SK-N-SH treated with all-trans-retinoic acid at 6 μM for 48 hours (cell line): ENCODE data around the gene ROBO2.

ENCODE experiments used
- ATAC-seq: fragments of 200-7000 bp; cut with Tn5 transposase; 3 replicates; pipeline ENCODE4 v1.9.1; 2020; ENCODE audit warnings: mild to moderate bottlenecking, moderate library complexity
- CREB5 ChIP-seq: fragments of 250-450 bp; sonication (Bioruptor Pico); IDR thresholded peaks from 2 replicates; pipeline ENCODE4 v1.5.1; 2020; ENCODE audit warnings: low read depth, mild to moderate bottlenecking, moderate library complexity
- CSDC2 ChIP-seq: fragments of 250-450 bp; sonication (Bioruptor Pico); IDR thresholded peaks from 2 replicates; pipeline ENCODE4 v1.5.0; 2020; ENCODE audit warnings: mild to moderate bottlenecking, moderate library complexity
- CSRNP3 ChIP-seq: fragments of 250-450 bp; sonication (Bioruptor Pico); IDR thresholded peaks from 2 replicates; pipeline ENCODE4 v1.5.1; 2021; ENCODE audit warnings: mild to moderate bottlenecking, moderate library complexity
- ESRRG ChIP-seq: fragments of 250-450 bp; sonication (Bioruptor Pico); IDR thresholded peaks from 2 replicates; pipeline ENCODE4 v1.6.1; 2021; ENCODE audit warnings: mild to moderate bottlenecking
- GLIS3 ChIP-seq: fragments of 250-450 bp; sonication (Bioruptor Pico); IDR thresholded peaks from 2 replicates; pipeline ENCODE4 v1.5.0; 2020; ENCODE audit warnings: mild to moderate bottlenecking, moderate library complexity
- OSR1 ChIP-seq: fragments of 250-450 bp; sonication (Bioruptor Pico); IDR thresholded peaks from 2 replicates; pipeline ENCODE4 v1.8.0; 2022; ENCODE audit warnings: moderate library complexity, mild to moderate bottlenecking, inconsistent platforms
- PATZ1 ChIP-seq: fragments of 250-450 bp; sonication (Bioruptor Pico); IDR thresholded peaks from 2 replicates; pipeline ENCODE4 v1.8.0; 2020; ENCODE audit warnings: mild to moderate bottlenecking, moderate library complexity, borderline replicate concordance
- POU6F1 ChIP-seq: fragments of 250-450 bp; sonication (Bioruptor Pico); IDR thresholded peaks from 2 replicates; pipeline ENCODE4 v1.8.0; 2021; ENCODE audit warnings: low read depth, mild to moderate bottlenecking, moderate library complexity, borderline replicate concordance
- PPARA ChIP-seq: fragments of 250-450 bp; sonication (Bioruptor Pico); IDR thresholded peaks from 2 replicates; pipeline ENCODE4 v1.5.0; 2020; ENCODE audit warnings: mild to moderate bottlenecking, borderline replicate concordance
- RARB ChIP-seq: fragments of 250-450 bp; sonication (Bioruptor Pico); IDR thresholded peaks from 2 replicates; pipeline ENCODE4 v1.8.0; 2021; ENCODE audit warnings: mild to moderate bottlenecking, moderate library complexity
- SNAI2 ChIP-seq: fragments of 250-450 bp; sonication (Bioruptor Pico); IDR thresholded peaks from 2 replicates; pipeline ENCODE4 v1.5.0; 2020; ENCODE audit warnings: mild to moderate bottlenecking, moderate library complexity
- TCF4 ChIP-seq: fragments of 250-450 bp; sonication (Bioruptor Pico); IDR thresholded peaks from 2 replicates; pipeline ENCODE4 v1.8.0; 2021; ENCODE audit warnings: mild to moderate bottlenecking, moderate library complexity, borderline replicate concordance
- TSHZ2 ChIP-seq: fragments of 250-450 bp; sonication (Bioruptor Pico); IDR thresholded peaks from 2 replicates; pipeline ENCODE4 v1.5.0; 2020; ENCODE audit warnings: mild to moderate bottlenecking, moderate library complexity
- ZC3H10 ChIP-seq: fragments of 250-450 bp; sonication (Bioruptor Pico); IDR thresholded peaks from 2 replicates; pipeline ENCODE4 v1.5.1; 2021; ENCODE audit warnings: mild to moderate bottlenecking, moderate library complexity
- ZNF70 ChIP-seq: fragments of 450-650 bp; formaldehyde crosslinking; IDR thresholded peaks from 2 replicates; pipeline ENCODE4 v1.5.0; 2020; ENCODE audit warnings: mild to moderate bottlenecking, moderate library complexity
- ZNF8 ChIP-seq: fragments of 450-650 bp; formaldehyde crosslinking; IDR thresholded peaks from 2 replicates; pipeline ENCODE4 v1.5.0; 2020; ENCODE audit warnings: mild to moderate bottlenecking, moderate library complexity

The ROBO2 gene

GRCh38 chr3:77599948-77600347 lies 560.0 kb downstream of the ROBO2 start:
- TF ChIP-seq ZNF70 (CRISPR knock-in tag) (no peak), RARB (CRISPR knock-in tag) (no peak), PPARA (CRISPR knock-in tag) (no peak), ZNF8 (CRISPR knock-in tag) (no peak)
- ATAC-seq: no peak

- no peak for ATAC-seq
- TF ChIP-seq ZNF8 (CRISPR knock-in tag): no peak
- TF ChIP-seq ZC3H10 (CRISPR knock-in tag): no peak
- TF ChIP-seq OSR1 (CRISPR knock-in tag): no peak
- no peak for TF ChIP-seq SNAI2 (CRISPR knock-in tag)
- TF ChIP-seq ESRRG (CRISPR knock-in tag): no peak
- no peak for TF ChIP-seq PATZ1
- no peak for TF ChIP-seq TCF4 (CRISPR knock-in tag)
- no peak for TF ChIP-seq CSRNP3 (CRISPR knock-in tag)
- no peak for TF ChIP-seq RARB (CRISPR knock-in tag)
- TF ChIP-seq TSHZ2 (CRISPR knock-in tag): no peak
- TF ChIP-seq, all 23 proteins: peak for 0
These were observed 562.0 kb downstream of the ROBO2 start for GRCh38 chr3:77601823-77602415.

- no peak for TF ChIP-seq TSHZ2 (CRISPR knock-in tag)
- TF ChIP-seq POU6F1 (CRISPR knock-in tag): no peak
- TF ChIP-seq SNAI2 (CRISPR knock-in tag): no peak
- TF ChIP-seq CSDC2 (CRISPR knock-in tag): no peak
- TF ChIP-seq GLIS3: no peak
- TF ChIP-seq PPARA (CRISPR knock-in tag): no peak
- TF ChIP-seq ZNF8 (CRISPR knock-in tag): no peak
- TF ChIP-seq CREB5 (CRISPR knock-in tag): no peak
These were observed 562.8 kb downstream of the ROBO2 start for GRCh38 chr3:77602722-77603121.

More at GRCh38 chr3:77602722-77603121, 562.8 kb downstream of the ROBO2 start:
- ATAC-seq: no peak
